Mesendoderm (in vitro differentiated cells): ENCODE measurements around the gene ZNF419.
"Not testable (repeated sequence)": the region's sequence is repeated elsewhere in the genome, so short reads cannot be mapped to it uniquely, and the experiment has no call there.

Experiments
- DNase-seq: peaks from one replicate; pipeline ENCODE4 v3.0.0; 2013
- H2AK5ac ChIP-seq: 2 replicates; pipeline ENCODE4 v1.6.1; 2013; ENCODE audit warnings: low read length, inconsistent platforms
- H2BK120ac ChIP-seq: 2 replicates; pipeline ENCODE4 v1.6.1; 2013; ENCODE audit warnings: low read depth, mild to moderate bottlenecking, low read length, moderate library complexity, mixed read lengths
- H2BK15ac ChIP-seq: replicated peaks from 2 replicates; pipeline ENCODE4 v1.6.1; 2013; ENCODE audit warnings: low read depth, mild to moderate bottlenecking, moderate library complexity
- H2BK5ac ChIP-seq: 2 replicates; pipeline ENCODE4 v1.6.1; 2013; ENCODE audit warnings: low read length, inconsistent platforms
- H3K18ac ChIP-seq: 2 replicates; pipeline ENCODE4 v1.6.1; 2013; ENCODE audit warnings: mild to moderate bottlenecking, low read length, mixed read lengths
- H3K23ac ChIP-seq: one replicate; pipeline ENCODE4 v1.6.1; 2013; ENCODE audit warnings: low read length
- H3K27ac ChIP-seq: 2 replicates; pipeline ENCODE4 v1.5.1; 2013; ENCODE audit warnings: low read depth, mild to moderate bottlenecking, inconsistent platforms, low read length, moderate library complexity
- H3K27me3 ChIP-seq: 2 replicates; pipeline ENCODE4 v1.6.1; 2013; ENCODE audit warnings: low read length, control low read depth, mild to moderate bottlenecking, inconsistent platforms; ENCODE audit not compliant: insufficient read depth, poor library complexity
- H3K36me3 ChIP-seq: 2 replicates; pipeline ENCODE4 v1.6.1; 2013; ENCODE audit warnings: low read length, inconsistent platforms; ENCODE audit not compliant: control insufficient read depth, insufficient read depth
- H3K4ac ChIP-seq: one replicate; pipeline ENCODE4 v1.6.1; 2013; ENCODE audit warnings: low read depth, mild to moderate bottlenecking, low read length, moderate library complexity
- H3K4me1 ChIP-seq: 2 replicates; pipeline ENCODE4 v1.6.1; 2013; ENCODE audit warnings: low read depth, low read length, inconsistent platforms; ENCODE audit not compliant: control insufficient read depth
- H3K4me2 ChIP-seq: 2 replicates; pipeline ENCODE4 v1.6.1; 2013; ENCODE audit warnings: low read length
- H3K4me3 ChIP-seq: 2 replicates; pipeline ENCODE4 v1.5.1; 2013; ENCODE audit warnings: mild to moderate bottlenecking, low read length
- H3K56ac ChIP-seq: one replicate; pipeline ENCODE4 v1.6.1; 2013; ENCODE audit warnings: low read length
- H3K79me1 ChIP-seq: 2 replicates; pipeline ENCODE4 v1.6.1; 2013; ENCODE audit warnings: low read length, inconsistent platforms
- H3K79me2 ChIP-seq: 2 replicates; pipeline ENCODE4 v1.6.1; 2013; ENCODE audit warnings: mild to moderate bottlenecking, low read length; ENCODE audit not compliant: control insufficient read depth, insufficient read depth
- H3K9ac ChIP-seq: 2 replicates; pipeline ENCODE4 v1.6.1; 2013; ENCODE audit warnings: low read length, inconsistent platforms
- H4K5ac ChIP-seq: one replicate; pipeline ENCODE4 v1.6.1; 2013; ENCODE audit warnings: low read length
- H4K8ac ChIP-seq: one replicate; pipeline ENCODE4 v1.6.1; 2013; ENCODE audit warnings: low read depth, mild to moderate bottlenecking, control low read depth, low read length, moderate library complexity
- WGBS: extraction: QIAGEN DNeasy Blood & Tissue Kit; methylation state at CpG from one replicate; pipeline ENCODE4 v1.1.7; 2013; ENCODE audit warnings: low lambda C conversion rate, missing lambda C conversion rate; ENCODE audit not compliant: insufficient coverage; ENCODE audit errors: extremely low coverage; 5-methylcytosine and 5-hydroxymethylcytosine counted together

Gene ZNF419

GRCh38 chr19:57512845-57513244 lies 25.3 kb downstream of the ZNF419 start:
- peak; percentile 57 for DNase-seq
- Histone ChIP-seq H3K4me3 (no peak overlapping the region), H4K8ac (no peak overlapping the region), H3K4ac (no peak overlapping the region), H3K23ac (no peak overlapping the region), H3K36me3 (no peaks in the 10 kb centered on the region), H3K79me1 (no peaks in the 10 kb centered on the region), H3K79me2 (no peaks in the 10 kb centered on the region), H3K27ac (no peak overlapping the region), H3K56ac (no peak overlapping the region), H3K9ac (no peak overlapping the region), H3K4me2 (no peak overlapping the region), H3K4me1 (no peaks in the 10 kb centered on the region), H3K27me3 (no peaks in the 10 kb centered on the region), H2BK5ac (no peak overlapping the region), H4K5ac (no peak overlapping the region), H2AK5ac (no peak overlapping the region), H2BK15ac (no peak overlapping the region), H2BK120ac (no peak overlapping the region), H3K18ac (no peak overlapping the region)
- no CpG with 5 or more reads among the region's 6 CpGs for WGBS

GRCh38 chr19:57515255-57515654 lies 27.7 kb downstream of the ZNF419 start:
- no peak overlapping the region for H3K27ac ChIP-seq
- H3K27me3 ChIP-seq, result no peaks in the 10 kb centered on the region
- H3K18ac ChIP-seq, result no peak overlapping the region
- no peak overlapping the region for H3K4me2 ChIP-seq
- no peak for DNase-seq
- no CpG with 5 or more reads among the region's 5 CpGs for WGBS
- no peak overlapping the region for H4K5ac ChIP-seq
- H2BK15ac ChIP-seq, result no peak overlapping the region
- H3K56ac ChIP-seq, result no peak overlapping the region
- H3K4ac ChIP-seq, result no peak overlapping the region
- H3K4me3 ChIP-seq, result no peak overlapping the region
- no peaks in the 10 kb centered on the region for H3K36me3 ChIP-seq
- H3K9ac ChIP-seq, result no peak overlapping the region
- H3K23ac ChIP-seq, result no peak overlapping the region
- H2BK120ac ChIP-seq, result no peak overlapping the region
- H3K4me1 ChIP-seq, result no peaks in the 10 kb centered on the region
- no peak overlapping the region for H4K8ac ChIP-seq
- H2BK5ac ChIP-seq, result no peak overlapping the region
- no peaks in the 10 kb centered on the region for H3K79me2 ChIP-seq
- H2AK5ac ChIP-seq, result no peak overlapping the region
- H3K79me1 ChIP-seq, result no peaks in the 10 kb centered on the region

- H4K8ac ChIP-seq, H3K36me3 ChIP-seq, H2AK5ac ChIP-seq, H3K27ac ChIP-seq, H3K56ac ChIP-seq, H3K4me2 ChIP-seq, H2BK15ac ChIP-seq, H3K79me2 ChIP-seq, H2BK5ac ChIP-seq, DNase-seq, H3K9ac ChIP-seq, H3K4me1 ChIP-seq, H3K4ac ChIP-seq, H3K4me3 ChIP-seq, H3K27me3 ChIP-seq, H3K23ac ChIP-seq, H3K18ac ChIP-seq, H3K79me1 ChIP-seq, H4K5ac ChIP-seq, H2BK120ac ChIP-seq: not testable (repeated sequence)
- WGBS, result no CpG with 5 or more reads among the region's 4 CpGs
Measured at GRCh38 chr19:57518021-57518420, 30.5 kb downstream of the ZNF419 start.

GRCh38 chr19:57527136-57527881 lies 39.8 kb downstream of the ZNF419 start, which contains the start of gene ZNF549:
ZNF549 (plus strand) TSS chr19:57527356; CDS start chr19:57527574, 218 bp downstream.
- no peak within 1 kb of the TSS for H2AK5ac ChIP-seq
- H3K4me2 ChIP-seq, result peak within 1 kb of the TSS; percentile 95
- no peak within 1 kb of the TSS for H3K23ac ChIP-seq
- no peak within 1 kb of the TSS for H3K4ac ChIP-seq
- no peaks in the 10 kb centered on the region for H3K27me3 ChIP-seq
- H3K4me3 ChIP-seq, result peak within 1 kb of the TSS; percentile 64
- H4K5ac ChIP-seq, result no peak within 1 kb of the TSS
- H3K27ac ChIP-seq, result peak within 1 kb of the TSS; percentile 39
- no peaks in the 10 kb centered on the region for H3K36me3 ChIP-seq
- H3K9ac ChIP-seq, result peak within 1 kb of the TSS; percentile 77
- H4K8ac ChIP-seq, result peak within 1 kb of the TSS; percentile 56
- H2BK15ac ChIP-seq, result no peak within 1 kb of the TSS
- peaks cover 2% of the 10 kb centered on the region for H3K4me1 ChIP-seq
- H2BK5ac ChIP-seq, result no peak within 1 kb of the TSS
- peak within 1 kb of the TSS; percentile 86 for H3K56ac ChIP-seq
- no peak within 1 kb of the TSS for H2BK120ac ChIP-seq
- no CpG with 5 or more reads among the region's 64 CpGs for WGBS
- peaks cover 20% of the 10 kb centered on the region for H3K79me1 ChIP-seq
- peak; percentile 98 for DNase-seq
- peaks cover 21% of the 10 kb centered on the region for H3K79me2 ChIP-seq
- H3K18ac ChIP-seq, result no peak within 1 kb of the TSS

- Histone ChIP-seq H3K27me3 (no peaks in the 10 kb centered on the region), H3K4ac (no peak overlapping the region), H3K4me1 (no peaks in the 10 kb centered on the region), H3K18ac (no peak overlapping the region), H3K36me3 (peaks cover 39% of the 10 kb centered on the region), H3K79me2 (peaks cover 3% of the 10 kb centered on the region), H3K9ac (no peak overlapping the region), H2BK120ac (no peak overlapping the region), H3K23ac (no peak overlapping the region), H3K56ac (no peak overlapping the region), H2AK5ac (no peak overlapping the region), H3K79me1 (peaks cover 6% of the 10 kb centered on the region), H4K8ac (no peak overlapping the region), H4K5ac (no peak overlapping the region), H2BK15ac (no peak overlapping the region), H2BK5ac (no peak overlapping the region), H3K4me3 (peak overlapping the region; percentile 13), H3K4me2 (no peak overlapping the region), H3K27ac (no peak overlapping the region)
- no CpG with 5 or more reads among the region's 7 CpGs for WGBS
- DNase-seq, result peak; percentile 21
Measured at GRCh38 chr19:57537953-57538547, 50.5 kb downstream of the ZNF419 start.
